ENCODE data around the gene CCL17. TPM values are rescaled to one million over a fixed set of nuclear protein-coding genes. Genes with fewer than 3 reads are reported as not detected.
"Not testable (repeated sequence)": the region's sequence is repeated elsewhere in the genome, so short reads cannot be mapped to it uniquely, and the experiment has no call there.

The CCL17 gene
- total RNA-seq, 1 experiment from 2014 or later, result not detected

GRCh38 chr16:57422026-57422944 lies 17.7 kb downstream of the CCL17 start:
- DNase-seq (ENCODE audit: low spot score), result peak; percentile 20
- in situ Hi-C loops (cut with HindIII; ENCODE audit: low sequenced_read_pairs), result no loop called here

GRCh38 chr16:57423152-57423551 lies 18.6 kb downstream of the CCL17 start:
- in situ Hi-C loops (cut with HindIII; ENCODE audit: low sequenced_read_pairs), result no loop called here
- no peak for DNase-seq (ENCODE audit: low spot score)

- in situ Hi-C loops (cut with HindIII; ENCODE audit: low sequenced_read_pairs), result no loop called here
- DNase-seq (ENCODE audit: low spot score), result no peak
These were observed 20.0 kb downstream of the CCL17 start for GRCh38 chr16:57424583-57424982.

GRCh38 chr16:57426356-57426755 lies 21.8 kb downstream of the CCL17 start:
- in situ Hi-C loops (cut with HindIII; ENCODE audit: low sequenced_read_pairs), result no loop called here
- no peak for DNase-seq (ENCODE audit: low spot score)

GRCh38 chr16:57427307-57427706 lies 22.7 kb downstream of the CCL17 start:
- in situ Hi-C loops (cut with HindIII; ENCODE audit: low sequenced_read_pairs), result no loop called here
- no peak for DNase-seq (ENCODE audit: low spot score)

- in situ Hi-C loops (cut with HindIII; ENCODE audit: low sequenced_read_pairs), result no loop called here
- DNase-seq (ENCODE audit: low spot score), result no peak
These were observed 23.3 kb downstream of the CCL17 start for GRCh38 chr16:57427824-57428223.

GRCh38 chr16:57430955-57431354 lies 26.4 kb downstream of the CCL17 start:
- DNase-seq (ENCODE audit: low spot score), result no peak

GRCh38 chr16:57432505-57432904 lies 27.9 kb downstream of the CCL17 start:
- in situ Hi-C loops (cut with HindIII; ENCODE audit: low sequenced_read_pairs), result no loop called here
- DNase-seq (ENCODE audit: low spot score), result no peak

More at GRCh38 chr16:57430955-57431354, 26.4 kb downstream of the CCL17 start:
- in situ Hi-C loops (cut with HindIII; ENCODE audit: low sequenced_read_pairs), result no loop called here

GRCh38 chr16:57432989-57433388 lies 28.4 kb downstream of the CCL17 start:
- in situ Hi-C loops (cut with HindIII; ENCODE audit: low sequenced_read_pairs), result no loop called here
- no peak for DNase-seq (ENCODE audit: low spot score)

GRCh38 chr16:57434003-57434402 lies 29.4 kb downstream of the CCL17 start:
- in situ Hi-C loops (cut with HindIII; ENCODE audit: low sequenced_read_pairs), result no loop called here

GRCh38 chr16:57435838-57436237 lies 31.3 kb downstream of the CCL17 start:
- DNase-seq (ENCODE audit: low spot score), result no peak
- in situ Hi-C loops (cut with HindIII; ENCODE audit: low sequenced_read_pairs), result no loop called here

More at GRCh38 chr16:57434003-57434402, 29.4 kb downstream of the CCL17 start:
- no peak for DNase-seq (ENCODE audit: low spot score)

GRCh38 chr16:57439947-57440346 lies 35.4 kb downstream of the CCL17 start:
- in situ Hi-C loops (cut with HindIII; ENCODE audit: low sequenced_read_pairs), result not testable (repeated sequence)

GRCh38 chr16:57440551-57440950 lies 36.0 kb downstream of the CCL17 start:
- in situ Hi-C loops (cut with HindIII; ENCODE audit: low sequenced_read_pairs); DNase-seq (ENCODE audit: low spot score): not testable (repeated sequence)

More at GRCh38 chr16:57439947-57440346, 35.4 kb downstream of the CCL17 start:
- not testable (repeated sequence) for DNase-seq (ENCODE audit: low spot score)

GRCh38 chr16:57444711-57445110 lies 40.1 kb downstream of the CCL17 start:
- in situ Hi-C loops (cut with HindIII; ENCODE audit: low sequenced_read_pairs), result no loop called here
- DNase-seq (ENCODE audit: low spot score), result no peak

- no peak for DNase-seq (ENCODE audit: low spot score)
- in situ Hi-C loops (cut with HindIII; ENCODE audit: low sequenced_read_pairs), result no loop called here
These were observed 40.9 kb downstream of the CCL17 start for GRCh38 chr16:57445510-57445909.

GRCh38 chr16:57446531-57447185 lies 42.1 kb downstream of the CCL17 start:
- in situ Hi-C loops (cut with HindIII; ENCODE audit: low sequenced_read_pairs), result no loop called here
- DNase-seq (ENCODE audit: low spot score), result peak; percentile 49

- in situ Hi-C loops (cut with HindIII; ENCODE audit: low sequenced_read_pairs), result no loop called here
- DNase-seq (ENCODE audit: low spot score), result peak; percentile 94
These were observed 42.8 kb downstream of the CCL17 start, which contains the start of the genes CIAPIN1 and COQ9 for GRCh38 chr16:57447186-57447962. Gene CIAPIN1, minus strand, starts transcription at chr16:57447385. Its CDS starts 6,457 bp downstream, at chr16:57440928. Gene COQ9, plus strand, starts transcription at chr16:57447479. Its CDS starts 27 bp downstream, at chr16:57447506.

GRCh38 chr16:57452021-57452420 lies 47.5 kb downstream of the CCL17 start:
- DNase-seq (ENCODE audit: low spot score), result no peak
- in situ Hi-C loops (cut with HindIII; ENCODE audit: low sequenced_read_pairs), result no loop called here

GRCh38 chr16:57462209-57462977 lies 57.8 kb downstream of the CCL17 start, which contains the start of gene POLR2C:
Gene POLR2C, plus strand, starts transcription at chr16:57462679. Its CDS starts 46 bp downstream, at chr16:57462725.
- peak; percentile 77 for DNase-seq (ENCODE audit: low spot score)
- in situ Hi-C loops (cut with HindIII; ENCODE audit: low sequenced_read_pairs), result no loop called here

All from G401 (cell line).